Astrocyte (in vitro differentiated cells and primary cell): ENCODE data around the gene CFHR5. TPM values are rescaled to one million over a fixed set of nuclear protein-coding genes. Genes with fewer than 3 reads are reported as not detected.

Source experiments
- DNase-seq: peaks from one replicate; pipeline ENCODE4 v3.0.0-alpha.2; 2010; ENCODE audit warnings: low read depth
- FAIRE-seq: peaks from 2 replicates; lab custom pipeline; 2011; peaks lifted over from hg19 to GRCh38; lab: Jason Lieb, UNC
- H2AFZ ChIP-seq: 2 replicates; pipeline ENCODE4 v1.6.0; 2012; ENCODE audit warnings: low read depth, low read length, inconsistent platforms
- H3K27ac ChIP-seq: 2 replicates; pipeline ENCODE4 v1.5.1; 2011; ENCODE audit warnings: low read depth, low read length, inconsistent platforms
- H3K27me3 ChIP-seq: 2 replicates; pipeline ENCODE4 v1.6.0; 2011; ENCODE audit warnings: low read length, inconsistent platforms; ENCODE audit not compliant: insufficient read depth
- H3K36me3 ChIP-seq: 2 replicates; pipeline ENCODE4 v1.5.1; 2011; ENCODE audit warnings: low read length, inconsistent platforms; ENCODE audit not compliant: insufficient read depth
- H3K4me1 ChIP-seq: 2 replicates; pipeline ENCODE4 v1.5.1; 2011; ENCODE audit warnings: low read length, inconsistent platforms; ENCODE audit not compliant: insufficient read depth
- H3K4me2 ChIP-seq: 2 replicates; pipeline ENCODE4 v1.6.0; 2012; ENCODE audit warnings: low read length, inconsistent platforms
- H3K4me3 ChIP-seq: 2 replicates; pipeline ENCODE4 v1.5.1; 2011; ENCODE audit warnings: low read depth, mild to moderate bottlenecking, low read length, inconsistent platforms; ENCODE audit not compliant: insufficient read depth
- H3K79me2 ChIP-seq: 2 replicates; pipeline ENCODE4 v1.6.0; 2012; ENCODE audit warnings: mild to moderate bottlenecking, low read length, inconsistent platforms; ENCODE audit not compliant: insufficient read depth
- H3K9ac ChIP-seq: 2 replicates; pipeline ENCODE4 v1.6.0; 2012; ENCODE audit warnings: mild to moderate bottlenecking, low read length, inconsistent platforms
- H3K9me3 ChIP-seq: 2 replicates; pipeline ENCODE4 v1.5.1; 2012; ENCODE audit warnings: low read depth, mild to moderate bottlenecking, low read length, inconsistent platforms; ENCODE audit not compliant: insufficient read depth
- H4K20me1 ChIP-seq: 2 replicates; pipeline ENCODE4 v1.6.0; 2012; ENCODE audit warnings: low read length, inconsistent platforms; ENCODE audit not compliant: insufficient read depth
- H3K27ac Mint-ChIP-seq: one replicate; pipeline ENCODE4 v1.8.0; 2021; ENCODE audit warnings: mild to moderate bottlenecking, mixed read lengths; ENCODE audit not compliant: unreplicated experiment
- H3K27me3 Mint-ChIP-seq: one replicate; pipeline ENCODE4 v1.8.0; 2021; ENCODE audit warnings: low read depth, mixed read lengths; ENCODE audit not compliant: unreplicated experiment
- H3K36me3 Mint-ChIP-seq: one replicate; pipeline ENCODE4 v1.8.0; 2021; ENCODE audit warnings: low read depth, mixed read lengths; ENCODE audit not compliant: unreplicated experiment
- H3K4me1 Mint-ChIP-seq: one replicate; pipeline ENCODE4 v1.8.0; 2021; ENCODE audit warnings: low read depth, mixed read lengths; ENCODE audit not compliant: unreplicated experiment
- H3K4me3 Mint-ChIP-seq: one replicate; pipeline ENCODE4 v1.8.0; 2021; ENCODE audit warnings: mild to moderate bottlenecking, moderate library complexity, mixed read lengths; ENCODE audit not compliant: unreplicated experiment
- H3K9me3 Mint-ChIP-seq: one replicate; pipeline ENCODE4 v1.8.0; 2021; ENCODE audit warnings: mild to moderate bottlenecking, mixed read lengths; ENCODE audit not compliant: unreplicated experiment
- CTCF ChIP-seq: IDR thresholded peaks from 2 replicates; pipeline ENCODE4 v1.5.1; 2011; ENCODE audit warnings: low read depth, mild to moderate bottlenecking, inconsistent platforms, low read length, moderate library complexity; ENCODE audit not compliant: insufficient read depth
- EZH2 ChIP-seq: IDR thresholded peaks from 2 replicates; pipeline ENCODE4 v1.6.1; 2012; ENCODE audit warnings: mild to moderate bottlenecking, low read length, inconsistent platforms; ENCODE audit not compliant: insufficient read depth
- total RNA-seq: library from RNA; stranded (reverse); gene quantifications from 2 replicates; pipeline ENCODE4 v1.2.1, GENCODE V29; 2021

CFHR5 gene
- total RNA-seq, 1 donor from 2014 or later: not detected

- no peak overlapping the region for H2AFZ ChIP-seq
- Mint-ChIP-seq H3K4me1 (peaks cover 9% of the 10 kb centered on the region), H3K27ac (no peak overlapping the region), H3K27me3 (no peaks in the 10 kb centered on the region), H3K36me3 (no peaks in the 10 kb centered on the region), H3K9me3 (no peaks in the 10 kb centered on the region), H3K4me3 (no peak overlapping the region)
- FAIRE-seq: no peak
- no peaks in the 10 kb centered on the region for H3K9me3 ChIP-seq
- no peaks in the 10 kb centered on the region for H3K79me2 ChIP-seq
- H3K4me2 ChIP-seq: no peak overlapping the region
- no peak overlapping the region for H3K9ac ChIP-seq
- H3K36me3 ChIP-seq: no peaks in the 10 kb centered on the region
- DNase-seq: no peak
- no peaks in the 10 kb centered on the region for H3K4me1 ChIP-seq
- no peaks in the 10 kb centered on the region for H3K27me3 ChIP-seq
- H3K4me3 ChIP-seq: no peak overlapping the region
- no peak for TF ChIP-seq CTCF
- no peak for TF ChIP-seq EZH2
- no peak overlapping the region for H3K27ac ChIP-seq
- no peaks in the 10 kb centered on the region for H4K20me1 ChIP-seq
Observed at GRCh38 chr1:196993916-196994315, 16.6 kb downstream of the CFHR5 start.

- H3K9ac ChIP-seq: no peak overlapping the region
- no peak overlapping the region for H3K4me2 ChIP-seq
- no peaks in the 10 kb centered on the region for H3K27me3 Mint-ChIP-seq
- DNase-seq (peak; percentile 45), FAIRE-seq (peak; percentile 88)
- H3K36me3 Mint-ChIP-seq: no peaks in the 10 kb centered on the region
- H3K36me3 ChIP-seq: no peaks in the 10 kb centered on the region
- H3K4me3 Mint-ChIP-seq: no peak overlapping the region
- no peaks in the 10 kb centered on the region for H3K79me2 ChIP-seq
- no peak overlapping the region for H3K4me3 ChIP-seq
- no peak overlapping the region for H2AFZ ChIP-seq
- no peaks in the 10 kb centered on the region for H3K9me3 ChIP-seq
- no peak overlapping the region for H3K27ac ChIP-seq
- TF ChIP-seq CTCF (no peak), EZH2 (no peak)
- no peak overlapping the region for H3K27ac Mint-ChIP-seq
- no peaks in the 10 kb centered on the region for H3K9me3 Mint-ChIP-seq
- H3K4me1 Mint-ChIP-seq: peaks cover 9% of the 10 kb centered on the region
- no peaks in the 10 kb centered on the region for H3K27me3 ChIP-seq
- H4K20me1 ChIP-seq: no peaks in the 10 kb centered on the region
- H3K4me1 ChIP-seq: no peaks in the 10 kb centered on the region
Observed at GRCh38 chr1:196997423-196997822, 20.1 kb downstream of the CFHR5 start.

DNA sequence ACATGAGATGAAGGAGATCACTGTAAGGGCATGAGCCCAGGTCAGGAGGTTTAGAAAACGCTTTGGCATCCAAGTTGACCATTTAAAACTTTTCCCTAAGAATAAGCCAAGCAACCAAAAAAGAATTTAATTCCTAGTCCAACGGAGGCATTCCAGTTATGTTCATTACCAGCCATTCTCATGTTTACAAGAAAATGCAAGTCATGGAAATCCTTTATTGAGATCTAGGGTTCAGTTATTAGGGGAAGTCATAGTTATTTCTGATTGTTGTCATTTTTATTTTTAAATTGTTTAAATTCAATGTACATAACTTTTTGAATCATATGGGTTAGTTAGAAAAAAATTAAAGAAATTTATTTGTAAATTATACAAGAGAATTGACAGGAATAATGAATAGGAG lies 24.5 kb downstream of the CFHR5 start:
- no peak overlapping the region for H3K9ac ChIP-seq
- no peak overlapping the region for H2AFZ ChIP-seq
- FAIRE-seq (no peak), DNase-seq (no peak)
- H3K4me2 ChIP-seq: no peak overlapping the region
- TF ChIP-seq CTCF: no peak
- TF ChIP-seq EZH2: no peak
- Mint-ChIP-seq H3K9me3 (no peaks in the 10 kb centered on the region), H3K27ac (no peak overlapping the region), H3K4me1 (peaks cover 9% of the 10 kb centered on the region), H3K4me3 (no peak overlapping the region), H3K36me3 (no peaks in the 10 kb centered on the region), H3K27me3 (no peaks in the 10 kb centered on the region)
- no peak overlapping the region for H3K27ac ChIP-seq
- H3K36me3 ChIP-seq: no peaks in the 10 kb centered on the region
- H3K9me3 ChIP-seq: no peaks in the 10 kb centered on the region
- no peaks in the 10 kb centered on the region for H3K79me2 ChIP-seq
- H4K20me1 ChIP-seq: no peaks in the 10 kb centered on the region
- no peaks in the 10 kb centered on the region for H3K4me1 ChIP-seq
- no peak overlapping the region for H3K4me3 ChIP-seq
- no peaks in the 10 kb centered on the region for H3K27me3 ChIP-seq
